Stomach (tissue), 4 donors: ENCODE data around the gene GNB5.

Experiments used
- CTCF ChIP-seq, 7 experiments: fragments of 450-650 bp in 4 of 7; fragments of 200-600 bp in 3 of 7; sonication (generic) in 3 of 7; IDR thresholded peaks; one replicate each; pipeline ENCODE4 v1.5.1; 2016 to 2019; ENCODE audit warnings: antibody characterized with exemption in 7 of 7, control low read depth in 2 of 7, mild to moderate bottlenecking in 1 of 7
- EP300 ChIP-seq: sonication (generic); formaldehyde crosslinking; IDR thresholded peaks from one replicate; pipeline ENCODE4 v1.6.1; 2017; ENCODE audit warnings: antibody characterized with exemption
- POLR2A ChIP-seq, 4 donors: fragments of 450-650 bp; IDR thresholded peaks; one replicate each; pipeline ENCODE4 v1.6.1; 2016; ENCODE audit warnings: antibody characterized with exemption in 4 of 4, control low read depth in 2 of 4, mild to moderate bottlenecking in 1 of 4, moderate library complexity in 1 of 4

GRCh38 chr15:52228921-52229320, 37.7 kb upstream of the GNB5 start:
- no peak for TF ChIP-seq CTCF (IDR thresholded peaks at IDR 0.05)
- no peak for TF ChIP-seq POLR2A (IDR thresholded peaks at IDR 0.05)
- no peak for TF ChIP-seq EP300
